ENCODE measurements around the gene MOV10L1.

DNA sequence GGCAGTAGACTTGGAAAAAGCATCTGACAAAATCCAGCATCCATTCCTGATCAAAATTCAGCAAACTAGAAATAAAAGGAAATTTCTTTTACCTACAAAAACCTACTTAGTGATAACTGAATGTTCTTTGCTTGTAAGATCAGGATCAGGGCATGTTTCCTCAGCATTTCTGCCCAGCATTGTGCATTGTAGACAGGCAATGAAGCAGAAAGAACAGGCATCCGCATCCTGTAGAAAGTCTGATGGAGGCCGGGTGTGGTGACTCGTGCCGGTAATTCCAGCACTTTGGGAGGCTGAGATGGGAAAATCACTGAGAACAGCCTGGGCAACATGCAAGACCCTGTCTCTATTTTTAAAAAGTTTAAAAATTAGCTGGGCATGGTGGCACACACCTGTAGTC is 48.2 kb downstream of the MOV10L1 start:
- TF ChIP-seq, protein P1, sequence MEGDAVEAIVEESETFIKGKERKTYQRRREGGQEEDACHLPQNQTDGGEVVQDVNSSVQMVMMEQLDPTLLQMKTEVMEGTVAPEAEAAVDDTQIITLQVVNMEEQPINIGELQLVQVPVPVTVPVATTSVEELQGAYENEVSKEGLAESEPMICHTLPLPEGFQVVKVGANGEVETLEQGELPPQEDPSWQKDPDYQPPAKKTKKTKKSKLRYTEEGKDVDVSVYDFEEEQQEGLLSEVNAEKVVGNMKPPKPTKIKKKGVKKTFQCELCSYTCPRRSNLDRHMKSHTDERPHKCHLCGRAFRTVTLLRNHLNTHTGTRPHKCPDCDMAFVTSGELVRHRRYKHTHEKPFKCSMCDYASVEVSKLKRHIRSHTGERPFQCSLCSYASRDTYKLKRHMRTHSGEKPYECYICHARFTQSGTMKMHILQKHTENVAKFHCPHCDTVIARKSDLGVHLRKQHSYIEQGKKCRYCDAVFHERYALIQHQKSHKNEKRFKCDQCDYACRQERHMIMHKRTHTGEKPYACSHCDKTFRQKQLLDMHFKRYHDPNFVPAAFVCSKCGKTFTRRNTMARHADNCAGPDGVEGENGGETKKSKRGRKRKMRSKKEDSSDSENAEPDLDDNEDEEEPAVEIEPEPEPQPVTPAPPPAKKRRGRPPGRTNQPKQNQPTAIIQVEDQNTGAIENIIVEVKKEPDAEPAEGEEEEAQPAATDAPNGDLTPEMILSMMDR (IDR thresholded peaks at IDR 0.05) = no peak
- TF ChIP-seq POLR2A (IDR thresholded peaks at IDR 0.05) = no peak

Data from Peyer's patch (tissue), 4 donors.